A549 (cell line): ENCODE measurements around the gene HMGN3. TPM values are rescaled to one million over a fixed set of nuclear protein-coding genes. Genes with fewer than 3 reads are reported as not detected.

Experiments used
- ATAC-seq, 2 experiments: fragments of 200-7000 bp in 1 of 2; fragments of >200 bp in 1 of 2; cut with Nextera tagmentation in 1 of 2; cut with Tn5 transposase in 1 of 2; 3 replicates each; pipeline versions ENCODE4 v1.8.0 to v1.9.1; 2018 to 2020; ENCODE audit warnings: mild to moderate bottlenecking in 1 of 2, moderate library complexity in 1 of 2
- CTCF ChIA-PET: fragments of 300-600 bp; sonication (Branson Sonifier 250); formaldehyde crosslinking; extraction: SDS; loops from one replicate; lab custom pipeline; 2021; ENCODE audit warnings: antibody characterized with exemption, inconsistent platforms; lab: Yijun Ruan, JAX
- POLR2A ChIA-PET: fragments of 350-600 bp; formaldehyde crosslinking; extraction: SDS; loops from one replicate; lab custom pipeline; 2021; ENCODE audit warnings: antibody characterized with exemption, inconsistent platforms; lab: Yijun Ruan, JAX
- DNase-seq, 2 experiments: peaks; one replicate each; pipeline versions ENCODE4 v3.0.0 to v3.0.0-alpha.2; 2011 to 2016; ENCODE audit warnings: low read depth in 1 of 2, low spot score in 1 of 2
- FAIRE-seq: peaks from 2 replicates; lab custom pipeline; 2011; peaks lifted over from hg19 to GRCh38; lab: Jason Lieb, UNC
- H3K27ac ChIP-seq, 2 experiments: fragments of >200 bp; sonication (Bioruptor Twin); formaldehyde crosslinking; 3 replicates each; pipeline ENCODE4 v1.5.1; 2016 to 2017
- H3K4me1 ChIP-seq: fragments of >200 bp; sonication (Bioruptor Twin); formaldehyde crosslinking; 3 replicates; pipeline ENCODE4 v1.6.1; 2016
- H3K4me2 ChIP-seq: fragments of >200 bp; sonication (Bioruptor Twin); formaldehyde crosslinking; 3 replicates; pipeline ENCODE4 v1.6.1; 2016
- H3K4me3 ChIP-seq: fragments of >200 bp; sonication (Bioruptor Twin); formaldehyde crosslinking; 3 replicates; pipeline ENCODE4 v1.5.1; 2016
- H3K9me3 ChIP-seq: fragments of >200 bp; sonication (Bioruptor Twin); formaldehyde crosslinking; 3 replicates; pipeline ENCODE4 v1.6.1; 2016
- BHLHE40 ChIP-seq: IDR thresholded peaks from 2 replicates; pipeline ENCODE4 v1.6.1; 2012; ENCODE audit warnings: low read depth, low read length, inconsistent platforms
- CBX2 ChIP-seq: fragments of 200-600 bp; sonication (generic); IDR thresholded peaks from 2 replicates; pipeline ENCODE4 v1.6.1; 2016; ENCODE audit warnings: low read depth, mild to moderate bottlenecking, borderline replicate concordance
- CHD2 ChIP-seq: fragments of 150-350 bp; IDR thresholded peaks from 2 replicates; pipeline ENCODE4 v1.6.1; 2014; ENCODE audit warnings: low read length; ENCODE audit not compliant: partially characterized antibody
- CHD4 ChIP-seq: fragments of 200-600 bp; sonication (generic); IDR thresholded peaks from 2 replicates; pipeline ENCODE4 v1.6.1; 2016; ENCODE audit warnings: antibody characterized with exemption, mild to moderate bottlenecking, borderline replicate concordance
- EHF ChIP-seq: fragments of 250-450 bp; sonication (Bioruptor Pico); IDR thresholded peaks from 2 replicates; pipeline ENCODE4 v1.5.0; 2020; ENCODE audit warnings: mild to moderate bottlenecking
- ESRRA ChIP-seq: fragments of 150-350 bp; IDR thresholded peaks from 2 replicates; pipeline ENCODE4 v1.6.1; 2014; ENCODE audit warnings: mild to moderate bottlenecking, low read length, borderline replicate concordance
- FOSL2 ChIP-seq, 2 experiments: fragments of 450-650 bp in 1 of 2; fragments of >200 bp in 1 of 2; sonication (Bioruptor Twin) in 1 of 2; formaldehyde crosslinking; IDR thresholded peaks; 2 replicates each; pipeline versions ENCODE4 v1.5.0 to v1.6.1; 2016 to 2020; ENCODE audit warnings: mild to moderate bottlenecking in 1 of 2, moderate library complexity in 1 of 2
- HDAC2 ChIP-seq: fragments of 200-600 bp; sonication (generic); IDR thresholded peaks from 2 replicates; pipeline ENCODE4 v1.6.1; 2016
- HMGXB4 ChIP-seq: fragments of 250-450 bp; sonication (Bioruptor Pico); IDR thresholded peaks from 2 replicates; pipeline ENCODE4 v1.5.0; 2021; ENCODE audit warnings: mild to moderate bottlenecking, moderate library complexity, borderline replicate concordance
- JUN ChIP-seq, 2 experiments: fragments of >200 bp; sonication (Bioruptor Twin); formaldehyde crosslinking; IDR thresholded peaks; 2 replicates in 1 of 2; 3 replicates in 1 of 2; pipeline ENCODE4 v1.6.1; 2016 to 2017
- JUNB ChIP-seq: fragments of >200 bp; sonication (Bioruptor Twin); formaldehyde crosslinking; IDR thresholded peaks from 2 replicates; pipeline ENCODE4 v1.6.1; 2016
- KDM1A ChIP-seq: fragments of 200-600 bp; sonication (generic); IDR thresholded peaks from 2 replicates; pipeline ENCODE4 v1.6.1; 2016; ENCODE audit warnings: low read depth, mild to moderate bottlenecking
- MAX ChIP-seq: IDR thresholded peaks from 2 replicates; pipeline ENCODE4 v1.6.1; 2012
- MAZ ChIP-seq: fragments of 150-350 bp; IDR thresholded peaks from 2 replicates; pipeline ENCODE4 v1.6.1; 2014; ENCODE audit warnings: antibody characterized with exemption, low read depth, low read length, borderline replicate concordance
- MYC ChIP-seq: IDR thresholded peaks from 2 replicates; pipeline ENCODE4 v1.6.1; 2012; ENCODE audit warnings: mild to moderate bottlenecking, inconsistent platforms, low read length, improper control_type of control experiment, borderline replicate concordance
- NPAS2 ChIP-seq: fragments of 250-450 bp; sonication (Bioruptor Pico); IDR thresholded peaks from 2 replicates; pipeline ENCODE4 v1.8.0; 2022; ENCODE audit warnings: mild to moderate bottlenecking, moderate library complexity, borderline replicate concordance
- NR3C1 ChIP-seq: fragments of >200 bp; sonication (Bioruptor Twin); formaldehyde crosslinking; IDR thresholded peaks from 3 replicates; pipeline ENCODE4 v1.6.1; 2017
- PBX3 ChIP-seq: IDR thresholded peaks from 2 replicates; pipeline ENCODE4 v1.6.1; 2012
- PHF8 ChIP-seq: fragments of 200-600 bp; sonication (generic); IDR thresholded peaks from 2 replicates; pipeline ENCODE4 v1.6.1; 2016; ENCODE audit warnings: low read depth, mild to moderate bottlenecking, antibody characterized with exemption, moderate library complexity, borderline replicate concordance
- POLR2AphosphoS2 ChIP-seq: conservative IDR thresholded peaks from 2 replicates; pipeline ENCODE4 v1.6.1; 2012; ENCODE audit warnings: low read length, improper control_type of control experiment, inconsistent platforms
- RAD21 ChIP-seq, 2 experiments: fragments of >200 bp in 1 of 2; sonication (Bioruptor Twin) in 1 of 2; formaldehyde crosslinking in 1 of 2; IDR thresholded peaks in 1 of 2; conservative IDR thresholded peaks in 1 of 2; 2 replicates in 1 of 2; 3 replicates in 1 of 2; pipeline ENCODE4 v1.6.1; 2012 to 2018; ENCODE audit warnings: inconsistent platforms in 1 of 2
- RARB ChIP-seq: fragments of 250-450 bp; sonication (Bioruptor Pico); IDR thresholded peaks from 2 replicates; pipeline ENCODE4 v1.8.0; 2021; ENCODE audit warnings: mild to moderate bottlenecking, moderate library complexity
- REST ChIP-seq: fragments of 200-600 bp; sonication (generic); IDR thresholded peaks from 2 replicates; pipeline ENCODE4 v1.6.1; 2016; ENCODE audit warnings: antibody characterized with exemption, mild to moderate bottlenecking, moderate library complexity
- USF2 ChIP-seq: fragments of 450-650 bp; IDR thresholded peaks from 2 replicates; pipeline ENCODE4 v1.6.1; 2014; ENCODE audit warnings: antibody characterized with exemption
- ZNF302 ChIP-seq: fragments of 250-450 bp; sonication (Bioruptor Pico); IDR thresholded peaks from 2 replicates; pipeline ENCODE4 v1.9.0; 2021; ENCODE audit warnings: inconsistent platforms, mild to moderate bottlenecking, moderate library complexity
- WGBS: methylation state at CpG from one replicate; pipeline ENCODE4 v1.1.6; 2017; ENCODE audit errors: missing lambda C conversion rate; 5-methylcytosine and 5-hydroxymethylcytosine counted together
- polyA plus RNA-seq, 4 experiments: library from polyadenylated mRNA; depleted of rRNA in 3 of 4; stranded (reverse); fragments of >200 nt; fragmentation: RNase III in 1 of 4; extraction: RNeasy Plus Mini Kit Qiagen cat#74134 plus additional on column Dnase treatment in 1 of 4; gene quantifications; 2 replicates in 3 of 4; 3 replicates in 1 of 4; pipeline ENCODE4 v1.2.3, GENCODE V29; 2011 to 2017

Gene HMGN3
- polyA plus RNA-seq, 2 of the 4 experiments (the other 2 are of a cell fraction), result 94.2 to 102 TPM

GRCh38 chr6:79239536-79240168, 5.2 kb upstream of the HMGN3 start:
- ChIA-PET CTCF (interaction anchor here (0.8 kb wide), 1 partner anchor 9 kb away, joined by 3 read pairs; no protein-coding TSS in a partner anchor), POLR2A (no interaction called here)
- Histone ChIP-seq H3K4me2 (no peak overlapping the region), H3K9me3 (no peaks in the 10 kb centered on the region), H3K27ac (no peak overlapping the region), H3K4me1 (0 out of 3 replicates have a peak, but pooled peaks cover 3% of the 10 kb centered on the region), H3K4me3 (no peak overlapping the region)
- WGBS, result 73% methylated on average over 6 of the region's 6 CpGs
- no peak for ATAC-seq
- FAIRE-seq, result no peak
- DNase-seq, result no peak
- no peak for TF ChIP-seq PBX3
- no peak for TF ChIP-seq NR3C1
- TF ChIP-seq CHD4, result no peak
- TF ChIP-seq MAX, result no peak
- TF ChIP-seq BHLHE40, result no peak
- TF ChIP-seq FOSL2 (IDR thresholded peaks at IDR 0.05), result no peak
- no peak for TF ChIP-seq FOSL2 (CRISPR knock-in tag; IDR thresholded peaks at IDR 0.05)
- TF ChIP-seq REST, result no peak
- no peak for TF ChIP-seq JUN (IDR thresholded peaks at IDR 0.05)
- TF ChIP-seq CHD2, result no peak
- TF ChIP-seq MYC, result no peak
- TF ChIP-seq MAZ, result no peak
- TF ChIP-seq NPAS2, result no peak
- TF ChIP-seq CBX2, result no peak
- TF ChIP-seq RAD21 (conservative IDR thresholded peaks at IDR 0.05 in 1 of 2, IDR thresholded peaks at IDR 0.05 in 1 of 2), result no peak
- TF ChIP-seq PHF8, result no peak
- no peak for TF ChIP-seq ESRRA
- TF ChIP-seq ZNF302 (CRISPR knock-in tag), result no peak
- no peak for TF ChIP-seq HMGXB4
- TF ChIP-seq JUNB, result no peak

GRCh38 chr6:79238919-79239318, 4.4 kb upstream of the HMGN3 start:
- ATAC-seq (no peak), DNase-seq (no peak), FAIRE-seq (no peak)
- H3K4me2 ChIP-seq, result no peak overlapping the region
- H3K27ac ChIP-seq, result no peak overlapping the region
- no peak overlapping the region for H3K4me3 ChIP-seq
- no peaks in the 10 kb centered on the region for H3K9me3 ChIP-seq
- POLR2A ChIA-PET, result no interaction called here
- TF ChIP-seq JUN (IDR thresholded peaks at IDR 0.05) (no peak), USF2 (no peak), RARB (no peak), EHF (CRISPR knock-in tag) (no peak), PBX3 (no peak), POLR2AphosphoS2 (no peak), KDM1A (no peak), CHD2 (no peak), HDAC2 (no peak), NPAS2 (no peak)
- CTCF ChIA-PET, result no interaction called here
- 0 out of 3 replicates have a peak, but pooled peaks cover 3% of the 10 kb centered on the region for H3K4me1 ChIP-seq
